ENCODE data around the gene COL4A1.

DNA sequence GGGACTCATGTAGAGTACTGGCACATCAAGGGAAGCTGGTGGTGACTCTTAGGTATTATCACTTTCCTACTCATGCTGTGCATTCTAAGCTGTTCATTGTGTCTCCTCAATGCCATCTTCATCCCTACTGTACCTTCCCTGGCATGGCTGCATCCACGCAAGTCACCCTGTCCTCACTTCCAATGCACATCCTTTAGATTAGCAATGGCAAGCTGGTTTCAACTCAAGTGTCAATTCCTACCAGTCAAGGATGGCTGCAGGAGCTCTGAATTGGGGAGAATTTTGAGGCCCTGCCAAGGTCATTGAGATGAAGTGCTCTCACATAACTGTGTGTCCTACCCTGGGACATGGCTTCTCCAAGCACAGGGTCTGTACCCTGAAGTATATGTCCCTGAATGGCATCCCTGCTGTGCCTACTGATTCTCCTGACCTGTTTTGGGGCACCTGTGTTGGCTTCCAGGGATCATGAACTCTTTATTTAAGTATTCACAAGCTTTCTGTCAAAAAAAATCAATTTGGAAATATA lies 24.6 kb downstream of the COL4A1 start:
- TF ChIP-seq, protein P1, sequence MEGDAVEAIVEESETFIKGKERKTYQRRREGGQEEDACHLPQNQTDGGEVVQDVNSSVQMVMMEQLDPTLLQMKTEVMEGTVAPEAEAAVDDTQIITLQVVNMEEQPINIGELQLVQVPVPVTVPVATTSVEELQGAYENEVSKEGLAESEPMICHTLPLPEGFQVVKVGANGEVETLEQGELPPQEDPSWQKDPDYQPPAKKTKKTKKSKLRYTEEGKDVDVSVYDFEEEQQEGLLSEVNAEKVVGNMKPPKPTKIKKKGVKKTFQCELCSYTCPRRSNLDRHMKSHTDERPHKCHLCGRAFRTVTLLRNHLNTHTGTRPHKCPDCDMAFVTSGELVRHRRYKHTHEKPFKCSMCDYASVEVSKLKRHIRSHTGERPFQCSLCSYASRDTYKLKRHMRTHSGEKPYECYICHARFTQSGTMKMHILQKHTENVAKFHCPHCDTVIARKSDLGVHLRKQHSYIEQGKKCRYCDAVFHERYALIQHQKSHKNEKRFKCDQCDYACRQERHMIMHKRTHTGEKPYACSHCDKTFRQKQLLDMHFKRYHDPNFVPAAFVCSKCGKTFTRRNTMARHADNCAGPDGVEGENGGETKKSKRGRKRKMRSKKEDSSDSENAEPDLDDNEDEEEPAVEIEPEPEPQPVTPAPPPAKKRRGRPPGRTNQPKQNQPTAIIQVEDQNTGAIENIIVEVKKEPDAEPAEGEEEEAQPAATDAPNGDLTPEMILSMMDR (IDR thresholded peaks at IDR 0.05), result no peak
- TF ChIP-seq EZH2phosphoT487 (IDR thresholded peaks at IDR 0.05), result no peak

Data from neural progenitor cell (in vitro differentiated cells).